NCI-H510A treated with DMSO at 0.1 percent for 48 hours (cell line): ENCODE results near the gene TNPO3.

ENCODE experiments used
- DNase-seq: peaks from one replicate; lab custom pipeline; 2025; lab: John Stamatoyannopoulos, UW

TNPO3 gene

GRCh38 chr7:129054438-129055293, at the start of gene TNPO3:
Gene TNPO3, minus strand, starts transcription at chr7:129055111. Its CDS starts 341 bp downstream, at chr7:129054770.
- peak; percentile 94 for DNase-seq

GRCh38 chr7:129103561-129104324, 48.8 kb upstream of the TNPO3 start:
- DNase-seq, result no peak

GRCh38 chr7:129101746-129102145, 46.8 kb upstream of the TNPO3 start:
- DNase-seq, result no peak

GRCh38 chr7:129100827-129101166, 45.9 kb upstream of the TNPO3 start:
- DNase-seq, result no peak

- no peak for DNase-seq
Measured at GRCh38 chr7:129098409-129099084, 43.6 kb upstream of the TNPO3 start.

GRCh38 chr7:129095258-129095657, 40.3 kb upstream of the TNPO3 start:
- no peak for DNase-seq

- DNase-seq, result no peak
Measured at GRCh38 chr7:129094501-129094900, 39.6 kb upstream of the TNPO3 start.

- no peak for DNase-seq
Measured at GRCh38 chr7:129093867-129094456, 39.1 kb upstream of the TNPO3 start.

GRCh38 chr7:129091484-129092002, 36.6 kb upstream of the TNPO3 start:
- peak; percentile 61 for DNase-seq

- DNase-seq, result no peak
Measured at GRCh38 chr7:129090300-129090907, 35.5 kb upstream of the TNPO3 start.

- no peak for DNase-seq
Measured at GRCh38 chr7:129089521-129090212, 34.8 kb upstream of the TNPO3 start.

- no peak for DNase-seq
Measured at GRCh38 chr7:129084801-129085551, 30.1 kb upstream of the TNPO3 start.

GRCh38 chr7:129083525-129083924, 28.6 kb upstream of the TNPO3 start:
- no peak for DNase-seq

- no peak for DNase-seq
Measured at GRCh38 chr7:129078455-129078854, 23.5 kb upstream of the TNPO3 start.

GRCh38 chr7:129076886-129077285, 22.0 kb upstream of the TNPO3 start:
- DNase-seq, result no peak

GRCh38 chr7:129074994-129075393, 20.1 kb upstream of the TNPO3 start:
- DNase-seq, result no peak

GRCh38 chr7:129074361-129074871, 19.5 kb upstream of the TNPO3 start:
- DNase-seq, result no peak

GRCh38 chr7:129073738-129074137, 18.8 kb upstream of the TNPO3 start:
- no peak for DNase-seq

- DNase-seq, result no peak
Measured at GRCh38 chr7:129073204-129073603, 18.3 kb upstream of the TNPO3 start.

- DNase-seq, result no peak
Measured at GRCh38 chr7:129072479-129073011, 17.6 kb upstream of the TNPO3 start.
